AG04450 (cell line): Measurements from ENCODE around the gene CORIN. TPM values are rescaled to one million over a fixed set of nuclear protein-coding genes. Genes with fewer than 3 reads are reported as not detected.

Experiments
- CTCF ChIA-PET: fragments of 300-600, 350-600 bp; formaldehyde crosslinking; extraction: SDS; loops from one replicate; lab custom pipeline; 2022; ENCODE audit warnings: antibody characterized with exemption, inconsistent platforms; lab: Charles Lee
- POLR2A ChIA-PET: fragments of 350-600 bp; formaldehyde crosslinking; extraction: SDS; loops from one replicate; lab custom pipeline; 2021; ENCODE audit warnings: antibody characterized with exemption, inconsistent platforms; lab: Yijun Ruan, JAX
- DNase-seq: peaks from one replicate; pipeline ENCODE4 v3.0.0-alpha.2; 2011; ENCODE audit warnings: low read depth, low spot score
- H3K27ac ChIP-seq: one replicate; pipeline ENCODE4 v1.5.1; 2012; ENCODE audit warnings: low read depth, low read length, control low read depth
- H3K27me3 ChIP-seq: one replicate; pipeline ENCODE4 v1.6.0; 2012; ENCODE audit warnings: low read length; ENCODE audit not compliant: control insufficient read depth, insufficient read depth
- H3K4me3 ChIP-seq: 2 replicates; pipeline ENCODE4 v1.5.1; 2011; ENCODE audit warnings: mild to moderate bottlenecking, low read depth, low read length, control low read depth
- H3K9me3 ChIP-seq: 2 replicates; pipeline ENCODE4 v1.5.1; 2012; ENCODE audit warnings: low read length; ENCODE audit not compliant: control insufficient read depth, insufficient read depth
- CTCF ChIP-seq: IDR thresholded peaks from 2 replicates; pipeline ENCODE4 v1.5.1; 2011; ENCODE audit warnings: low read depth, low read length, control low read depth, inconsistent platforms
- polyA plus RNA-seq: library from polyadenylated mRNA; depleted of rRNA; stranded (reverse); fragments of >200 nt; gene quantifications from 2 replicates; pipeline ENCODE4 v1.2.3, GENCODE V29; 2011

CORIN gene
- polyA plus RNA-seq, 1 experiment, result 29.6 TPM

GRCh38 chr4:47873877-47874541, 36.1 kb upstream of the CORIN start:
- Histone ChIP-seq H3K27me3 (no peaks in the 10 kb centered on the region), H3K4me3 (no peak overlapping the region), H3K27ac (no peak overlapping the region), H3K9me3 (peaks cover 3% of the 10 kb centered on the region; the same call in 1 of the 2 replicates)
- TF ChIP-seq CTCF, result no peak
- no peak for DNase-seq
- CTCF ChIA-PET, result no interaction called here
- POLR2A ChIA-PET, result no interaction called here

GRCh38 chr4:47863486-47863885, 25.6 kb upstream of the CORIN start:
- TF ChIP-seq CTCF, result no peak
- DNase-seq, result no peak
- Histone ChIP-seq H3K4me3 (no peak overlapping the region), H3K27me3 (no peaks in the 10 kb centered on the region), H3K27ac (no peak overlapping the region), H3K9me3 (peaks cover 4% of the 10 kb centered on the region; the same call in 1 of the 2 replicates)
- ChIA-PET CTCF (interaction anchor here (0.6 kb wide), 1 partner anchor 158 kb away, joined by 3 read pairs; no protein-coding TSS in a partner anchor), POLR2A (no interaction called here)

DNA sequence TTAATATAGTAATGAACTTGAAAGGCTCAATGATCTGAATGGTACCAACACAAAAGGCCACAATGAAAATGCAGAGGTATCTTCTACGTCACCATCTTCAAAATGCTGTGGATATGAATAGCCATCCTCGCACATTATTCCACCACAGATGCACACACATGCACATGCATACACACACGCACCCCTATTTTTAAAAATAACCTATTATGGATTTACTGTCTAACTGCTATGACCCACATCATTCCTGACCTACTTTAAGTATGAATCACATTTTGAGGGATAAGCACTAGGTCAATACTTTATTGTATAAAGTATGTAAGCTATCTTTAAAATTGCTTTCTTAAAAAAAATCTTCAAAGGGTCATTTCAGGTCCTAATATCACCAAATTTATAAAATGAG, 24.4 kb upstream of the CORIN start:
- ChIA-PET POLR2A (interaction anchor here (0.5 kb wide), 1 partner anchor 397 kb away, joined by 3 read pairs; no protein-coding TSS in a partner anchor), CTCF (interaction anchor here (0.6 kb wide), 1 partner anchor 23 kb away, joined by 3 read pairs; no protein-coding TSS in a partner anchor)
- H3K4me3 ChIP-seq, result no peak overlapping the region
- DNase-seq, result peak; percentile 37
- H3K27ac ChIP-seq, result no peak overlapping the region
- no peaks in the 10 kb centered on the region for H3K27me3 ChIP-seq
- H3K9me3 ChIP-seq, result no peaks in the 10 kb centered on the region
- no peak for TF ChIP-seq CTCF

GRCh38 chr4:47860305-47860704, 22.4 kb upstream of the CORIN start:
- Histone ChIP-seq H3K9me3 (no peaks in the 10 kb centered on the region), H3K27me3 (no peaks in the 10 kb centered on the region), H3K27ac (no peak overlapping the region), H3K4me3 (no peak overlapping the region)
- no peak for DNase-seq
- ChIA-PET POLR2A (no interaction called here), CTCF (no interaction called here)
- TF ChIP-seq CTCF, result no peak

- H3K27me3 ChIP-seq, result no peaks in the 10 kb centered on the region
- ChIA-PET CTCF (no interaction called here), POLR2A (no interaction called here)
- no peak overlapping the region for H3K4me3 ChIP-seq
- no peak for DNase-seq
- TF ChIP-seq CTCF, result no peak
- H3K9me3 ChIP-seq, result no peaks in the 10 kb centered on the region
- H3K27ac ChIP-seq, result no peak overlapping the region
Measured at GRCh38 chr4:47858006-47858405, 20.1 kb upstream of the CORIN start.
